OCI-LY7 (cell line): Measurements from ENCODE around the gene DENND4A. TPM values are rescaled to one million over a fixed set of nuclear protein-coding genes. Genes with fewer than 3 reads are reported as not detected.
A peak's percentile ranks its signal among the peaks of the same experiment; 100 is the strongest.

ENCODE experiments used
- BruUV-seq: library from RNA; stranded (reverse); fragments of 400-500 nt; replicated peaks from 2 replicates; lab custom pipeline; 2021; lab: Mats Ljungman, UMichigan
- CTCF ChIA-PET: fragments of 300-600 bp; sonication (Branson Sonifier 250); formaldehyde crosslinking; loops from one replicate; lab custom pipeline; 2022; ENCODE audit warnings: antibody characterized with exemption; ENCODE audit not compliant: unreplicated experiment; lab: Charles Lee
- POLR2A ChIA-PET: fragments of 300-600 bp; sonication (Branson Sonifier 250); formaldehyde crosslinking; loops from one replicate; lab custom pipeline; 2022; ENCODE audit warnings: antibody characterized with exemption; lab: Charles Lee
- DNase-seq: peaks from one replicate; pipeline ENCODE4 v3.0.0-alpha.2; 2015; ENCODE audit warnings: low spot score
- H2AFZ ChIP-seq: fragments of 200-600 bp; sonication (generic), shearing (Covaris generic); 2 replicates; pipeline ENCODE4 v1.6.1; 2014; ENCODE audit warnings: mild to moderate bottlenecking, antibody characterized with exemption, low read length, moderate library complexity
- H3K27ac ChIP-seq: fragments of 200-600 bp; sonication (generic); 2 replicates; pipeline ENCODE4 v1.5.1; 2014; ENCODE audit warnings: mixed run types, low read depth, mild to moderate bottlenecking, moderate library complexity, low read length, inconsistent platforms; ENCODE audit not compliant: poor library complexity, severe bottlenecking
- H3K36me3 ChIP-seq: fragments of 200-600 bp; sonication (generic); 2 replicates; pipeline ENCODE4 v1.6.1; 2014; ENCODE audit warnings: mild to moderate bottlenecking, antibody characterized with exemption, low read length, moderate library complexity, mixed read lengths; ENCODE audit not compliant: insufficient read depth
- H3K4me1 ChIP-seq: fragments of 200-600 bp; sonication (generic); 2 replicates; pipeline ENCODE4 v1.5.1; 2014; ENCODE audit warnings: mild to moderate bottlenecking, low read length; ENCODE audit not compliant: insufficient read depth, poor library complexity, severe bottlenecking
- H3K4me2 ChIP-seq: fragments of 200-600 bp; sonication (generic); 2 replicates; pipeline ENCODE4 v1.6.1; 2014; ENCODE audit warnings: mild to moderate bottlenecking, low read length
- H3K4me3 ChIP-seq: fragments of 200-600 bp; sonication (generic); 2 replicates; pipeline ENCODE4 v1.5.1; 2014; ENCODE audit warnings: mild to moderate bottlenecking, low read depth, low read length; ENCODE audit not compliant: poor library complexity, severe bottlenecking
- H3K79me2 ChIP-seq: fragments of 200-600 bp; sonication (generic); 2 replicates; pipeline ENCODE4 v1.6.1; 2016; ENCODE audit warnings: low read depth, mild to moderate bottlenecking, low read length, moderate library complexity, mixed read lengths; ENCODE audit not compliant: insufficient read depth
- H3K9me2 ChIP-seq: fragments of 200-600 bp; sonication (generic); 2 replicates; pipeline ENCODE4 v1.6.1; 2016; ENCODE audit warnings: mild to moderate bottlenecking, low read length, mixed read lengths; ENCODE audit not compliant: insufficient read depth
- H3K9me3 ChIP-seq: fragments of 200-600 bp; sonication (generic); 2 replicates; pipeline ENCODE4 v1.6.1; 2014; ENCODE audit warnings: mild to moderate bottlenecking, mixed run types, low read length, mixed read lengths
- H4K20me1 ChIP-seq: fragments of 200-600 bp; sonication (generic); 2 replicates; pipeline ENCODE4 v1.6.1; 2014; ENCODE audit warnings: mild to moderate bottlenecking, antibody characterized with exemption, low read length, moderate library complexity, mixed read lengths; ENCODE audit not compliant: insufficient read depth
- EZH2phosphoT487 ChIP-seq: fragments of 200-600 bp; sonication (generic); IDR thresholded peaks from 2 replicates; pipeline ENCODE4 v1.6.1; 2018; ENCODE audit warnings: low read depth, borderline replicate concordance, mild to moderate bottlenecking, mixed run types, antibody characterized with exemption, low read length, moderate library complexity, mixed read lengths
- intact Hi-C: fragments of 100-400 bp; cut with micrococcal nuclease; formaldehyde crosslinking; loops from one replicate; pipeline ENCODE4 v1.10.0; 2022; ENCODE audit not compliant: unreplicated experiment
- microRNA-seq: library from miRNA; unstranded; fragments of <30 nt; microRNA quantifications from one replicate; pipeline ENCODE4 v1.2.0, GENCODE V29; 2022; ENCODE audit warnings: borderline replicate concordance
- small RNA-seq: library from RNA; depleted of rRNA; stranded (forward); fragments of <200 nt; gene quantifications from one replicate; pipeline ENCODE3, GENCODE V24; 2014
- total RNA-seq, 2 experiments: library from RNA; depleted of rRNA in 1 of 2; stranded (reverse); fragments of >200 nt in 1 of 2; shearing (Covaris generic) in 1 of 2; gene quantifications; 2 replicates each; pipeline ENCODE4 v1.2.3, GENCODE V29; 2014 to 2022
- TF ChIP-seq, protein P1 (sequence below): fragments of 200-600 bp; sonication (generic); conservative IDR thresholded peaks from 2 replicates; pipeline ENCODE4 v1.5.1; 2014; ENCODE audit warnings: mild to moderate bottlenecking, antibody characterized with exemption, low read length, moderate library complexity, mixed read lengths

DENND4A gene
- total RNA-seq, 2 experiments from 2014 or later, result 42.7 to 86.5 TPM

DNA sequence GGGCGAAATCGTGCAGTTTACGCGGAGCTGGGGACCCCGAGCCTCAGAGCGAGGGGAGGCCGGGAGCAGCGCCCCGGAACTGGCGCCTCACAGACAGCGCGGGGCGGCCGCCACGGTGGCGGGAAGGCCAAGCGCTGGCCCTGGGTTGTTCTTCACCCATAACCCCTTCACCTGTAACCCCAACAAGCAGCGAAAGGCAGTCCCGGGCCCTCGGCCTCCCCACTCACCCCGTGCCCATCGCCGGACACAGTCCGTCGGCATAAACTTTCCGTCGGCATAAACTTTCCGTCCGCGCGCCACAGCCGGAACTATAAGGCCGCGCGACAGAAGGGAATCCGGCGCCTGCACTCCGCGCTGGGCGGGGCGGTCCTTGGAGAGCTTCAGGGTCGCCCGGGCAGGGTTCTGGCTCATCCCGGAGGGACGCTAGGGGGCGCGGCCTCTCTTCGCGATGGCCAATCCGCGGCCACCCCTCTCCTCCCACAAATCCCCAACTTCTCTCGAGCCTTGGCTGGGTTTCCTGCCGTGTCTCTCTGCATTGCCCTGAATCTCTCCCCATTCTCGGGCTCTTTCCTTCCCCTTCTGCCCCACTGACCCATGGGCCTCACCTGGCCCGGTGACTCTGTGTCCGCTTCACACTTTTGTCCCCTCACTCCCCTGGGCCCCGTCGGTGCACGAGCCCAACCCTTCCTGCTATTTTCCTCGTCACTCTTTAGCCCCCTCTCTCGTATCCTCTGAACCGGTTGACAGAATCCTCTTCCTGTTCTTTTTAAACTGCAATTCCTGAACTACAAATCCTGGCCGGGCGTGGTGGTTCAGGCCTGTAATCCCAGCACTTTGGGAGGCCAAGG is 181.0 kb downstream of the DENND4A start, which contains the start of gene INTS14:
TSS of gene INTS14 (minus strand) at position 261 of the 848 bp plus-strand sequence. CDS start 3,751 bp downstream, outside the sequence.
- peaks cover 5% of the 10 kb centered on the region; the same call in 1 of the 2 replicates for H3K36me3 ChIP-seq
- no peaks in the 10 kb centered on the region for H3K9me3 ChIP-seq
- ChIA-PET CTCF (interaction anchor here (0.6 to 1.0 kb wide), 4 partner anchors 15 to 586 kb away, joined by 3 to 5 read pairs (median 4); no protein-coding TSS in a partner anchor), POLR2A (interaction anchor here (0.6 to 1.5 kb wide), 5 partner anchors 10 to 552 kb away, joined by 3 to 4 read pairs (median 3); partner anchors contain the start of gene RAB11A)
- peak within 1 kb of the TSS; percentile 75 for H2AFZ ChIP-seq
- H3K9me2 ChIP-seq, result no peaks in the 10 kb centered on the region
- H3K4me2 ChIP-seq, result peak within 1 kb of the TSS; percentile 87
- peaks cover 33% of the 10 kb centered on the region for H3K79me2 ChIP-seq
- no peaks in the 10 kb centered on the region for H4K20me1 ChIP-seq
- DNase-seq, result peak; percentile 97
- BruUV-seq, result no TSS peak
- no peak for TF ChIP-seq EZH2phosphoT487
- TF ChIP-seq, protein P1, sequence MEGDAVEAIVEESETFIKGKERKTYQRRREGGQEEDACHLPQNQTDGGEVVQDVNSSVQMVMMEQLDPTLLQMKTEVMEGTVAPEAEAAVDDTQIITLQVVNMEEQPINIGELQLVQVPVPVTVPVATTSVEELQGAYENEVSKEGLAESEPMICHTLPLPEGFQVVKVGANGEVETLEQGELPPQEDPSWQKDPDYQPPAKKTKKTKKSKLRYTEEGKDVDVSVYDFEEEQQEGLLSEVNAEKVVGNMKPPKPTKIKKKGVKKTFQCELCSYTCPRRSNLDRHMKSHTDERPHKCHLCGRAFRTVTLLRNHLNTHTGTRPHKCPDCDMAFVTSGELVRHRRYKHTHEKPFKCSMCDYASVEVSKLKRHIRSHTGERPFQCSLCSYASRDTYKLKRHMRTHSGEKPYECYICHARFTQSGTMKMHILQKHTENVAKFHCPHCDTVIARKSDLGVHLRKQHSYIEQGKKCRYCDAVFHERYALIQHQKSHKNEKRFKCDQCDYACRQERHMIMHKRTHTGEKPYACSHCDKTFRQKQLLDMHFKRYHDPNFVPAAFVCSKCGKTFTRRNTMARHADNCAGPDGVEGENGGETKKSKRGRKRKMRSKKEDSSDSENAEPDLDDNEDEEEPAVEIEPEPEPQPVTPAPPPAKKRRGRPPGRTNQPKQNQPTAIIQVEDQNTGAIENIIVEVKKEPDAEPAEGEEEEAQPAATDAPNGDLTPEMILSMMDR, result peak; percentile 74
- H3K4me3 ChIP-seq, result peak within 1 kb of the TSS; percentile 72
- peak within 1 kb of the TSS; percentile 41 for H3K27ac ChIP-seq
- peaks cover 30% of the 10 kb centered on the region for H3K4me1 ChIP-seq
- intact Hi-C loops, result loop anchor here (5.0 kb wide), 2 partner anchors 371 to 681 kb away; partner anchors contain the start of gene DIS3L

Small RNA genes lying within 50 kb of the gene (microRNA-seq; reads per million reads assigned to microRNA genes)
- gene MIR4511, result 2.3 reads per million

Small RNA genes lying within 50 kb of the gene (small RNA-seq; reads per million reads assigned to genes)
- gene MIR4511 (not detected), gene SNORD13E (0.89 reads per million, percentile 41 among the genes with 10 or more reads in this experiment)

Other genes starting within 250 kb of the DENND4A start
- 28.1 and 46.7 TPM in 2 replicates for gene INTS14, start 181.2 kb downstream of the DENND4A start, total RNA-seq (2014; rRNA removed; shearing (Covaris generic))
- gene INTS14, start 181.2 kb downstream of the DENND4A start, total RNA-seq (2022), result 45.8 and 46.0 TPM in 2 replicates
- gene SLC24A1, start 170.4 kb downstream of the DENND4A start, total RNA-seq (2014; rRNA removed; shearing (Covaris generic)), result 4.1 and 4.8 TPM in 2 replicates
- 21.0 and 21.6 TPM in 2 replicates for gene SLC24A1, start 170.4 kb downstream of the DENND4A start, total RNA-seq (2022)
- gene RAB11A, start 77.2 kb upstream of the DENND4A start, total RNA-seq (2014; rRNA removed; shearing (Covaris generic)), result 116 and 130 TPM in 2 replicates
- 196 and 197 TPM in 2 replicates for gene RAB11A, start 77.2 kb upstream of the DENND4A start, total RNA-seq (2022)